Renal cortex interstitium (tissue), 11 donors: ENCODE measurements around the gene YAP1. TPM values are rescaled to one million over a fixed set of nuclear protein-coding genes. Genes with fewer than 3 reads are reported as not detected.

Experiments used
- DNase-seq, 11 donors: peaks; one replicate each; pipeline ENCODE4 v3.0.0-alpha.2; 2013; ENCODE audit warnings: low read depth in 9 of 11, low spot score in 4 of 11; ENCODE audit errors: extremely low read depth in 1 of 11
- polyA plus RNA-seq, 3 donors: library from polyadenylated mRNA; unstranded; fragments of 120-200 nt; gene quantifications; one replicate each; pipeline ENCODE4 v1.2.1, GENCODE V29; 2013; ENCODE audit not compliant: insufficient read length in 3 of 3

YAP1 gene
- polyA plus RNA-seq, 3 donors: 186 to 206 (median 193) TPM

GRCh38 chr11:102216433-102217075, 106.3 kb downstream of the YAP1 start:
- DNase-seq: no peak

GRCh38 chr11:102220728-102221467, 110.7 kb downstream of the YAP1 start:
- no peak for DNase-seq

GRCh38 chr11:102223859-102224258, 113.6 kb downstream of the YAP1 start:
- no peak for DNase-seq

GRCh38 chr11:102225689-102226568, 115.7 kb downstream of the YAP1 start:
- no peak for DNase-seq

GRCh38 chr11:102226702-102227490, 116.6 kb downstream of the YAP1 start:
- no peak for DNase-seq

GRCh38 chr11:102229510-102230123, 119.4 kb downstream of the YAP1 start:
- DNase-seq: no peak

GRCh38 chr11:102230186-102230585, 119.9 kb downstream of the YAP1 start:
- no peak for DNase-seq

GRCh38 chr11:102230911-102231310, 120.7 kb downstream of the YAP1 start:
- DNase-seq: no peak

- no peak for DNase-seq
Observed at GRCh38 chr11:102234779-102235439, 124.7 kb downstream of the YAP1 start.

GRCh38 chr11:102237096-102237735, 127.0 kb downstream of the YAP1 start:
- DNase-seq: no peak

GRCh38 chr11:102238391-102238821, 128.2 kb downstream of the YAP1 start:
- DNase-seq: no peak

- no peak for DNase-seq
Observed at GRCh38 chr11:102239448-102239847, 129.2 kb downstream of the YAP1 start.

GRCh38 chr11:102239911-102240310, 129.7 kb downstream of the YAP1 start:
- no peak for DNase-seq

GRCh38 chr11:102240502-102240901, 130.3 kb downstream of the YAP1 start:
- DNase-seq: no peak

GRCh38 chr11:102241026-102241425, 130.8 kb downstream of the YAP1 start:
- DNase-seq: no peak

GRCh38 chr11:102243399-102243884, 133.2 kb downstream of the YAP1 start:
- DNase-seq: no peak

GRCh38 chr11:102244681-102245409, 134.6 kb downstream of the YAP1 start:
- DNase-seq: no peak
